Activated CD4-positive, alpha-beta T cell treated with anti-CD3 and anti-CD28 coated beads, Interleukin-2, amount 50 U/mL, for 24 hours (primary cell): ENCODE results near the gene TTYH3.
"Not testable (repeated sequence)": the region's sequence is repeated elsewhere in the genome, so short reads cannot be mapped to it uniquely, and the experiment has no call there.

Experiments used
- DNase-seq, 2 donors: peaks; one replicate each; pipeline ENCODE4 v3.0.0-alpha.2; 2020; ENCODE audit warnings: low read depth in 1 of 2, low spot score in 1 of 2

Gene TTYH3

GRCh38 chr7:2662273-2663120 is 30.7 kb downstream of the TTYH3 start:
- DNase-seq: no peak

- no peak for DNase-seq
Measured at GRCh38 chr7:2663121-2663886, 31.5 kb downstream of the TTYH3 start.

- no peak for DNase-seq
Measured at GRCh38 chr7:2663960-2664359, 32.2 kb downstream of the TTYH3 start.

GRCh38 chr7:2665359-2665791 is 33.6 kb downstream of the TTYH3 start:
- DNase-seq: no peak

GRCh38 chr7:2666155-2666554 is 34.4 kb downstream of the TTYH3 start:
- no peak for DNase-seq

- DNase-seq: no peak
Measured at GRCh38 chr7:2666588-2667250, 34.9 kb downstream of the TTYH3 start.

GRCh38 chr7:2667843-2668242 is 36.1 kb downstream of the TTYH3 start:
- DNase-seq: no peak

- no peak for DNase-seq
Measured at GRCh38 chr7:2668401-2668800, 36.6 kb downstream of the TTYH3 start.

GRCh38 chr7:2670171-2670570 is 38.4 kb downstream of the TTYH3 start:
- no peak for DNase-seq

GRCh38 chr7:2670720-2671391 is 39.1 kb downstream of the TTYH3 start:
- peak; percentile 37 to 54 for DNase-seq

GRCh38 chr7:2673214-2673613 is 41.4 kb downstream of the TTYH3 start:
- not testable (repeated sequence) for DNase-seq

GRCh38 chr7:2673934-2674333 is 42.1 kb downstream of the TTYH3 start:
- no peak for DNase-seq

GRCh38 chr7:2675256-2675764 is 43.5 kb downstream of the TTYH3 start:
- DNase-seq: no peak

GRCh38 chr7:2676576-2676975 is 44.8 kb downstream of the TTYH3 start:
- not testable (repeated sequence) for DNase-seq

GRCh38 chr7:2678454-2678853 is 46.7 kb downstream of the TTYH3 start:
- not testable (repeated sequence) for DNase-seq

- DNase-seq: not testable (repeated sequence)
Measured at GRCh38 chr7:2679135-2680127, 47.6 kb downstream of the TTYH3 start.

- no peak for DNase-seq
Measured at GRCh38 chr7:2680256-2680655, 48.5 kb downstream of the TTYH3 start.

GRCh38 chr7:2680792-2681490 is 49.2 kb downstream of the TTYH3 start:
- peak in 1 of 2 donors; percentile 44 for DNase-seq
